HL-60 (cell line): ENCODE results near the gene OPRL1.

Experiments used
- DNase-seq, 2 experiments: peaks; one replicate each; pipeline ENCODE4 v3.0.0-alpha.2; 2010 to 2020; ENCODE audit warnings: low read depth in 1 of 2, low spot score in 1 of 2
- H3K27ac ChIP-seq: fragments of 250-450 bp; sonication (Bioruptor Pico); replicated peaks from 2 replicates; pipeline ENCODE4 v1.5.1; 2020; ENCODE audit warnings: mild to moderate bottlenecking, moderate library complexity
- H3K27me3 ChIP-seq: fragments of 250-450 bp; sonication (Bioruptor Pico); 2 replicates; pipeline ENCODE4 v1.5.1; 2021; ENCODE audit warnings: mild to moderate bottlenecking, moderate library complexity; ENCODE audit not compliant: insufficient read depth, poor library complexity, severe bottlenecking
- H3K4me3 ChIP-seq: replicated peaks from 2 replicates; pipeline ENCODE4 v1.5.1; 2011; ENCODE audit warnings: mild to moderate bottlenecking, control low read depth, low read length; ENCODE audit not compliant: insufficient read depth
- CTCF ChIP-seq: IDR thresholded peaks from one replicate; pipeline ENCODE4 v1.5.1; 2011; ENCODE audit warnings: low read length, control low read depth, inconsistent platforms; ENCODE audit not compliant: insufficient read depth
- GABPA ChIP-seq: IDR thresholded peaks from 2 replicates; pipeline ENCODE4 v1.6.1; 2012; ENCODE audit warnings: low read depth
- POLR2AphosphoS5 ChIP-seq: IDR thresholded peaks from 2 replicates; pipeline ENCODE4 v1.6.1; 2012; ENCODE audit warnings: low read depth
- REST ChIP-seq: IDR thresholded peaks from 2 replicates; pipeline ENCODE4 v1.6.1; 2012; ENCODE audit warnings: low read depth; ENCODE audit not compliant: insufficient replicate concordance
- SPI1 ChIP-seq: IDR thresholded peaks from 2 replicates; pipeline ENCODE4 v1.6.1; 2012; ENCODE audit warnings: low read depth, mild to moderate bottlenecking, borderline replicate concordance

OPRL1 gene

GRCh38 chr20:64079273-64080012 is 439 bp upstream of the OPRL1 start, which contains the start of gene RGS19:
RGS19 (minus strand) TSS chr20:64079518; CDS start chr20:64076886, 2,632 bp downstream.
- DNase-seq: peak; percentile 94 to 97
- TF ChIP-seq SPI1 (peak; percentile 99), GABPA (peak; percentile 51; the same call in 1 of the 2 replicates), CTCF (no peak)
- H3K27me3 ChIP-seq: no peaks in the 10 kb centered on the region
- peak within 1 kb of the TSS; percentile 83 for H3K4me3 ChIP-seq
- H3K27ac ChIP-seq: peak within 1 kb of the TSS; percentile 97

GRCh38 chr20:64080813-64081623 is 1.1 kb downstream of the OPRL1 start:
- TF ChIP-seq GABPA: no peak
- TF ChIP-seq SPI1: no peak
- TF ChIP-seq POLR2AphosphoS5: no peak
- TF ChIP-seq REST: no peak
- no peak for TF ChIP-seq CTCF
- no peak for DNase-seq
- Histone ChIP-seq H3K27ac (peak overlapping the region; percentile 95), H3K4me3 (peak overlapping the region; percentile 74), H3K27me3 (no peaks in the 10 kb centered on the region)

GRCh38 chr20:64081624-64081964 is 1.7 kb downstream of the OPRL1 start:
- TF ChIP-seq POLR2AphosphoS5: no peak
- no peak for TF ChIP-seq CTCF
- peak overlapping the region; percentile 95 for H3K27ac ChIP-seq

GRCh38 chr20:64082126-64082731 is 2.3 kb downstream of the OPRL1 start:
- peak overlapping the region; percentile 95 for H3K27ac ChIP-seq
- H3K27me3 ChIP-seq: no peaks in the 10 kb centered on the region
- peak in 1 of 2 experiments; percentile 48 for DNase-seq
- no peak for TF ChIP-seq REST
- no peak for TF ChIP-seq CTCF
- no peak for TF ChIP-seq GABPA
- no peak for TF ChIP-seq SPI1
- TF ChIP-seq POLR2AphosphoS5: no peak
- no peak overlapping the region for H3K4me3 ChIP-seq

More at GRCh38 chr20:64081624-64081964, 1.7 kb downstream of the OPRL1 start:
- no peak for DNase-seq
- Histone ChIP-seq H3K4me3 (no peak overlapping the region), H3K27me3 (no peaks in the 10 kb centered on the region)
